Measurements from ENCODE around the gene ARHGAP8.

- TF ChIP-seq CTCF (conservative IDR thresholded peaks at IDR 0.05; ENCODE audit: low read depth in 2 of 2) (no peak), EZH2phosphoT487 (IDR thresholded peaks at IDR 0.05; ENCODE audit: unreplicated experiment) (no peak), EZH2 (IDR thresholded peaks at IDR 0.05; ENCODE audit: low read depth, unreplicated experiment) (no peak), POLR2AphosphoS5 (IDR thresholded peaks at IDR 0.05; ENCODE audit: low read depth) (no peak), JUNB (IDR thresholded peaks at IDR 0.05; ENCODE audit: unreplicated experiment) (no peak)
- TF ChIP-seq, protein P1, sequence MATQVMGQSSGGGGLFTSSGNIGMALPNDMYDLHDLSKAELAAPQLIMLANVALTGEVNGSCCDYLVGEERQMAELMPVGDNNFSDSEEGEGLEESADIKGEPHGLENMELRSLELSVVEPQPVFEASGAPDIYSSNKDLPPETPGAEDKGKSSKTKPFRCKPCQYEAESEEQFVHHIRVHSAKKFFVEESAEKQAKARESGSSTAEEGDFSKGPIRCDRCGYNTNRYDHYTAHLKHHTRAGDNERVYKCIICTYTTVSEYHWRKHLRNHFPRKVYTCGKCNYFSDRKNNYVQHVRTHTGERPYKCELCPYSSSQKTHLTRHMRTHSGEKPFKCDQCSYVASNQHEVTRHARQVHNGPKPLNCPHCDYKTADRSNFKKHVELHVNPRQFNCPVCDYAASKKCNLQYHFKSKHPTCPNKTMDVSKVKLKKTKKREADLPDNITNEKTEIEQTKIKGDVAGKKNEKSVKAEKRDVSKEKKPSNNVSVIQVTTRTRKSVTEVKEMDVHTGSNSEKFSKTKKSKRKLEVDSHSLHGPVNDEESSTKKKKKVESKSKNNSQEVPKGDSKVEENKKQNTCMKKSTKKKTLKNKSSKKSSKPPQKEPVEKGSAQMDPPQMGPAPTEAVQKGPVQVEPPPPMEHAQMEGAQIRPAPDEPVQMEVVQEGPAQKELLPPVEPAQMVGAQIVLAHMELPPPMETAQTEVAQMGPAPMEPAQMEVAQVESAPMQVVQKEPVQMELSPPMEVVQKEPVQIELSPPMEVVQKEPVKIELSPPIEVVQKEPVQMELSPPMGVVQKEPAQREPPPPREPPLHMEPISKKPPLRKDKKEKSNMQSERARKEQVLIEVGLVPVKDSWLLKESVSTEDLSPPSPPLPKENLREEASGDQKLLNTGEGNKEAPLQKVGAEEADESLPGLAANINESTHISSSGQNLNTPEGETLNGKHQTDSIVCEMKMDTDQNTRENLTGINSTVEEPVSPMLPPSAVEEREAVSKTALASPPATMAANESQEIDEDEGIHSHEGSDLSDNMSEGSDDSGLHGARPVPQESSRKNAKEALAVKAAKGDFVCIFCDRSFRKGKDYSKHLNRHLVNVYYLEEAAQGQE (IDR thresholded peaks at IDR 0.05; ENCODE audit: unreplicated experiment), result no peak
Observed at GRCh38 chr22:44909241-44909640, 156.9 kb downstream of the ARHGAP8 start.
